Mucosa of rectum (tissue), 2 donors: Measurements from ENCODE around the gene DPP6.

Experiments used
- H3K27ac ChIP-seq, 2 donors: one replicate each; pipeline ENCODE4 v1.7.0; 2013; ENCODE audit warnings: inconsistent platforms in 2 of 2, low read depth in 2 of 2, low read length in 2 of 2
- H3K27me3 ChIP-seq, 2 donors: one replicate each; pipeline ENCODE4 v1.7.0; 2013; ENCODE audit warnings: low read length in 2 of 2; ENCODE audit not compliant: control insufficient read depth in 2 of 2, insufficient read depth in 2 of 2
- H3K36me3 ChIP-seq, 2 donors: one replicate each; pipeline ENCODE4 v1.7.0; 2013; ENCODE audit warnings: low read length in 2 of 2; ENCODE audit not compliant: control insufficient read depth in 2 of 2, insufficient read depth in 2 of 2
- H3K4me1 ChIP-seq, 2 donors: one replicate each; pipeline ENCODE4 v1.7.0; 2013; ENCODE audit warnings: low read length in 2 of 2, mild to moderate bottlenecking in 1 of 2; ENCODE audit not compliant: control insufficient read depth in 2 of 2, insufficient read depth in 2 of 2
- H3K4me3 ChIP-seq, 2 donors: one replicate each; pipeline ENCODE4 v1.7.0; 2013; ENCODE audit warnings: low read length in 2 of 2
- H3K9ac ChIP-seq, 2 donors: one replicate each; pipeline ENCODE4 v1.7.0; 2013; ENCODE audit warnings: low read length in 2 of 2, low read depth in 1 of 2, mild to moderate bottlenecking in 1 of 2
- H3K9me3 ChIP-seq, 2 donors: one replicate each; pipeline ENCODE4 v1.7.0; 2013; ENCODE audit warnings: low read length in 2 of 2; ENCODE audit not compliant: control insufficient read depth in 2 of 2
- donor health status: healthy.
- donor health status: Normal muscosa, but diverticular disease.

Gene DPP6

DNA sequence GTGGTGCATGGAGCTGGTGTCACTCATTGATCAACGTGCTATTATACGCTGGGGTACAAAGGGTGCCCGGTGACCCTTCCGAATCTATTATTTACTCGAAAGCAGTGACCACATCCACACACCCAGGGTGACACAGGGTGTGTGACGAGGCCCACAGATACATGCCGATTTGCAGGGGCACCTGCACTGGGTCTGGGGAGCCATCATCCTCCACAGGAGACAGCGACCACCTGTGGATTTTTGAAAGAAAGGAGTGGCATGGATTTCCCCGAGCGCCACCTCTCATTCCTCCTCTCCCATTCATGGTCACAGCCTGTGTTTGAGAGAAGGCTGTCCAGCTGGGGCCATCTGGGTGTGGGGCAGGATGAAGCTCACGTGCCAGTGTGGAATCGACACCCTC lies 701.0 kb downstream of the DPP6 start:
- no peak overlapping the region for H3K27ac ChIP-seq
- H3K4me1 ChIP-seq: no peaks in the 10 kb centered on the region
- H3K4me3 ChIP-seq: no peak overlapping the region
- H3K9ac ChIP-seq: no peak overlapping the region
- no peaks in the 10 kb centered on the region for H3K27me3 ChIP-seq
- H3K36me3 ChIP-seq: no peaks in the 10 kb centered on the region
- H3K9me3 ChIP-seq: no peaks in the 10 kb centered on the region

- Histone ChIP-seq H3K4me3 (no peak overlapping the region), H3K9me3 (no peaks in the 10 kb centered on the region), H3K9ac (no peak overlapping the region), H3K27ac (no peak overlapping the region), H3K27me3 (no peaks in the 10 kb centered on the region), H3K4me1 (no peaks in the 10 kb centered on the region), H3K36me3 (no peaks in the 10 kb centered on the region)
Measured at GRCh38 chr7:154757756-154758155, 705.6 kb downstream of the DPP6 start.

GRCh38 chr7:154759989-154760388 lies 707.8 kb downstream of the DPP6 start:
- H3K9ac ChIP-seq: no peak overlapping the region
- no peak overlapping the region for H3K4me3 ChIP-seq
- no peaks in the 10 kb centered on the region for H3K4me1 ChIP-seq
- H3K27ac ChIP-seq: no peak overlapping the region
- no peaks in the 10 kb centered on the region for H3K27me3 ChIP-seq
- H3K9me3 ChIP-seq: no peaks in the 10 kb centered on the region
- no peaks in the 10 kb centered on the region for H3K36me3 ChIP-seq

DNA sequence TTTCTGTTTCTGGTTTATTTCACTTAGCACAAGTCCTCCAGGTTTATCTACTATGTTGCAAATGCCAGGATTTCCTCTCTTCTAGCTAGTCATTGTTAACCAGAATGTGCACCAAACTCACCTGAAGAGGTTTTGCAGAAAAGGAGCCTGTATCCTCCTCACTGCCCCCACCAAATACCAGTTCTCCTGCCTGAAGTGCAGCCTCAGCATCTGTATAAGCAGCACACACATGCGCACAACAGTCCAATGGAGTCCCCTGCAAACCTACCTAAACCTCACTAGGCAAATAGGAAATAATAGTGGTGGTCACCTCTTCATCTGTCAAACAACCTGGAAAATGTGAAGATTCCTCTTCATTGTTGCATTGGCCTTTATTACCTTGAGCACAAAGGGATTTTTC lies 712.9 kb downstream of the DPP6 start:
- Histone ChIP-seq H3K36me3 (no peaks in the 10 kb centered on the region), H3K4me3 (no peak overlapping the region), H3K27me3 (no peaks in the 10 kb centered on the region), H3K9ac (no peak overlapping the region), H3K27ac (no peak overlapping the region), H3K9me3 (no peaks in the 10 kb centered on the region), H3K4me1 (no peaks in the 10 kb centered on the region)

GRCh38 chr7:154767142-154767541 lies 714.9 kb downstream of the DPP6 start:
- H3K4me3 ChIP-seq: no peak overlapping the region
- no peak overlapping the region for H3K27ac ChIP-seq
- no peaks in the 10 kb centered on the region for H3K36me3 ChIP-seq
- H3K9ac ChIP-seq: no peak overlapping the region
- no peaks in the 10 kb centered on the region for H3K4me1 ChIP-seq
- H3K9me3 ChIP-seq: no peaks in the 10 kb centered on the region
- H3K27me3 ChIP-seq: no peaks in the 10 kb centered on the region

GRCh38 chr7:154767821-154768415 lies 715.7 kb downstream of the DPP6 start:
- Histone ChIP-seq H3K4me1 (no peaks in the 10 kb centered on the region), H3K4me3 (no peak overlapping the region), H3K9me3 (no peaks in the 10 kb centered on the region), H3K27me3 (no peaks in the 10 kb centered on the region), H3K36me3 (no peaks in the 10 kb centered on the region), H3K9ac (no peak overlapping the region), H3K27ac (no peak overlapping the region)

GRCh38 chr7:154769001-154769400 lies 716.8 kb downstream of the DPP6 start:
- H3K4me3 ChIP-seq: no peak overlapping the region
- H3K27me3 ChIP-seq: no peaks in the 10 kb centered on the region
- no peaks in the 10 kb centered on the region for H3K9me3 ChIP-seq
- H3K4me1 ChIP-seq: no peaks in the 10 kb centered on the region
- no peaks in the 10 kb centered on the region for H3K36me3 ChIP-seq
- H3K9ac ChIP-seq: no peak overlapping the region
- H3K27ac ChIP-seq: no peak overlapping the region

- Histone ChIP-seq H3K27ac (no peak overlapping the region), H3K36me3 (no peaks in the 10 kb centered on the region), H3K27me3 (no peaks in the 10 kb centered on the region), H3K4me3 (no peak overlapping the region), H3K9ac (no peak overlapping the region), H3K4me1 (no peaks in the 10 kb centered on the region), H3K9me3 (no peaks in the 10 kb centered on the region)
Measured at GRCh38 chr7:154769527-154769926, 717.3 kb downstream of the DPP6 start.

DNA sequence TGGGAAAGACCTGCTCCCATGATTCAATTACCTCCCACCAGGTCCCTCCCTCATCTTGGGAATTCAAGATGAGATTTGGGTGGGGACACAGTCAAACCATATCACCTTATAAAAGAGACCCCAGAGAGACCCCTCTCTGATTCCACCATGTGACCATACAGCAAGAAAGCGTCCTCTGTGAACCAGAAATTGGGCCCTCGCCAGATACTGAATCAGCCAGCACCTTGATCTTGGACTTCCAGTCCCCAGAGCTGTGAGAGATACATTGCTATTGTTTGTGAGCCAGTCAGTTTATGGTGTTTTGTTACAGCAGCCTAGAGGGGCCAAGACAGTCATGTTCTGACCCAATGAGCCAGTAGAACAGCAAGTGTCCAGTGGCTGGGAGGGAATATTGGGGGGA lies 718.2 kb downstream of the DPP6 start:
- no peaks in the 10 kb centered on the region for H3K27me3 ChIP-seq
- H3K9me3 ChIP-seq: no peaks in the 10 kb centered on the region
- no peak overlapping the region for H3K4me3 ChIP-seq
- H3K4me1 ChIP-seq: no peaks in the 10 kb centered on the region
- no peaks in the 10 kb centered on the region for H3K36me3 ChIP-seq
- H3K9ac ChIP-seq: no peak overlapping the region
- H3K27ac ChIP-seq: no peak overlapping the region

DNA sequence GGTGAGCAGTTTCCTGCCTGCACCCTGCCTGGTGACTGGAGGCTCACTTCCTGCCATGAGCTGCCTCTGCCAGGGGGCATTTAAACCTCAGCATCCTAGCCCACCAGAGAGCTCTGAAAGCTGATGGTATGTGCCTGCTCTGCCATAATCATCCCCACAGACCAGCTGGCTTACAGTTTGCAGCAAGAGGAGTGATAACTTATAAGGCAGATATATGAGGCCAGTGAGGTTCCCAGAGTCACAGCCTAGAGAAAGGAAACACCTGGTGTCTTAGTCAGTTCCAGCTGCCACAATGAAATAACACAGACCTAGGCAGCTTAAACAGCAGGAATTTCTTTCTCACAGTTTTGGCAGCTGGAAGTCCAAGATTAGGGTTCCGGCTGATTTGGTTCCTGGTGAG lies 718.8 kb downstream of the DPP6 start:
- Histone ChIP-seq H3K9me3 (no peaks in the 10 kb centered on the region), H3K36me3 (no peaks in the 10 kb centered on the region), H3K27ac (no peak overlapping the region), H3K4me3 (no peak overlapping the region), H3K4me1 (no peaks in the 10 kb centered on the region), H3K9ac (no peak overlapping the region), H3K27me3 (no peaks in the 10 kb centered on the region)
